Ovary (tissue), 3 donors: ENCODE data around the gene HAPLN2.

Experiments used
- POLR2A ChIP-seq: fragments of 450-650 bp; IDR thresholded peaks from one replicate; pipeline ENCODE4 v1.6.1; 2017; ENCODE audit warnings: antibody characterized with exemption, mild to moderate bottlenecking, moderate library complexity
- TF ChIP-seq, protein P1 (sequence below), 3 donors: fragments of 450-650 bp in 2 of 3; fragments of 200-600 bp in 1 of 3; IDR thresholded peaks; one replicate each; pipeline versions ENCODE4 v1.5.1 to v1.8.0; 2016 to 2022; ENCODE audit warnings: antibody characterized with exemption in 3 of 3, mild to moderate bottlenecking in 1 of 3
- donor health status: DM: no; HTN: no; CAD: no.

DNA sequence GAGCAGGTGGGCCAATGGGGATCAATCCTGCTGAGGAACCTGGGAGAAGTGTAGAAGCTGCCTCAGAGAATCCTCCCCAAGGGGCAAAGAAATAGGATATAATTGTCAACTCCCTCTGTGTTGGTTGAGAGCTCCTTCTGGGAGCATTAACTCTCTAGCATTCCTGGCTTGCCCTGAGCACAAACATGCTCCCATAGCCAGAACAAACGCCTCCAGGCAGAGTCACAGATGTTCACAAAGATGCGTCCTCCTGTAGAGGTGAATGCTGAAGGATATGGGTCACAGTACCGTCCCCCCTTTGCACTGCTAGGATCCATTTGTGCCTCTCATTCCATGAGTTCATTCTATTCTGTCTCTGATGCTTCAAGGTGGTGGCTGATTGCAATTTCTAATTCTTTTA, 13.1 kb downstream of the HAPLN2 start:
- TF ChIP-seq, protein P1, sequence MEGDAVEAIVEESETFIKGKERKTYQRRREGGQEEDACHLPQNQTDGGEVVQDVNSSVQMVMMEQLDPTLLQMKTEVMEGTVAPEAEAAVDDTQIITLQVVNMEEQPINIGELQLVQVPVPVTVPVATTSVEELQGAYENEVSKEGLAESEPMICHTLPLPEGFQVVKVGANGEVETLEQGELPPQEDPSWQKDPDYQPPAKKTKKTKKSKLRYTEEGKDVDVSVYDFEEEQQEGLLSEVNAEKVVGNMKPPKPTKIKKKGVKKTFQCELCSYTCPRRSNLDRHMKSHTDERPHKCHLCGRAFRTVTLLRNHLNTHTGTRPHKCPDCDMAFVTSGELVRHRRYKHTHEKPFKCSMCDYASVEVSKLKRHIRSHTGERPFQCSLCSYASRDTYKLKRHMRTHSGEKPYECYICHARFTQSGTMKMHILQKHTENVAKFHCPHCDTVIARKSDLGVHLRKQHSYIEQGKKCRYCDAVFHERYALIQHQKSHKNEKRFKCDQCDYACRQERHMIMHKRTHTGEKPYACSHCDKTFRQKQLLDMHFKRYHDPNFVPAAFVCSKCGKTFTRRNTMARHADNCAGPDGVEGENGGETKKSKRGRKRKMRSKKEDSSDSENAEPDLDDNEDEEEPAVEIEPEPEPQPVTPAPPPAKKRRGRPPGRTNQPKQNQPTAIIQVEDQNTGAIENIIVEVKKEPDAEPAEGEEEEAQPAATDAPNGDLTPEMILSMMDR (IDR thresholded peaks at IDR 0.05), result no peak
- no peak for TF ChIP-seq POLR2A
